CD14-positive monocyte (primary cell): ENCODE data around the gene GTF3C1. TPM values are rescaled to one million over a fixed set of nuclear protein-coding genes. Genes with fewer than 3 reads are reported as not detected.

Experiments used
- DNase-seq, 3 donors: peaks; one replicate each; pipeline ENCODE4 v3.0.0-alpha.2; 2011 to 2022
- H2AFZ ChIP-seq: 2 replicates; pipeline ENCODE4 v1.6.0; 2012; ENCODE audit warnings: mild to moderate bottlenecking, low read depth, low read length, inconsistent platforms; ENCODE audit not compliant: insufficient read depth, poor library complexity, severe bottlenecking
- H3K27ac ChIP-seq, 2 donors: 1 replicate in 1 of 2; 2 replicates in 1 of 2; pipeline ENCODE4 v1.5.1; 2012 to 2013; ENCODE audit warnings: low read length in 2 of 2, control low read depth in 1 of 2, inconsistent platforms in 1 of 2, low read depth in 1 of 2, mild to moderate bottlenecking in 1 of 2
- H3K27me3 ChIP-seq, 2 donors: one replicate each; pipeline versions ENCODE4 v1.6.0 to v1.6.1; 2011 to 2013; ENCODE audit warnings: low read length in 2 of 2; ENCODE audit not compliant: control insufficient read depth in 2 of 2, insufficient read depth in 2 of 2
- H3K36me3 ChIP-seq, 2 donors: replicated peaks in 1 of 2; 1 replicate in 1 of 2; 2 replicates in 1 of 2; pipeline versions ENCODE4 v1.5.1 to v1.6.1; 2012 to 2013; ENCODE audit warnings: low read length in 2 of 2, control low read depth in 1 of 2, inconsistent platforms in 1 of 2, mild to moderate bottlenecking in 1 of 2; ENCODE audit not compliant: insufficient read depth in 2 of 2, control insufficient read depth in 1 of 2
- H3K4me1 ChIP-seq, 2 donors: 1 replicate in 1 of 2; 2 replicates in 1 of 2; pipeline versions ENCODE4 v1.5.1 to v1.6.1; 2012 to 2013; ENCODE audit warnings: low read length in 2 of 2, control low read depth in 1 of 2, inconsistent platforms in 1 of 2, mild to moderate bottlenecking in 1 of 2, moderate library complexity in 1 of 2; ENCODE audit not compliant: insufficient read depth in 2 of 2, control insufficient read depth in 1 of 2
- H3K4me2 ChIP-seq: replicated peaks from 2 replicates; pipeline ENCODE3; 2012; ENCODE audit warnings: low read length, moderate library complexity, mild to moderate bottlenecking; ENCODE audit not compliant: poor library complexity, severe bottlenecking; ENCODE audit errors: extremely low read depth
- H3K4me3 ChIP-seq, 3 experiments: fragments of 200-600 bp in 1 of 3; sonication (generic) in 1 of 3; replicated peaks in 1 of 3; 1 replicate in 2 of 3; 2 replicates in 1 of 3; pipeline ENCODE4 v1.5.1; 2011 to 2013; ENCODE audit warnings: low read length in 3 of 3, mild to moderate bottlenecking in 3 of 3, control low read depth in 2 of 3, low read depth in 2 of 3, inconsistent platforms in 1 of 3, moderate library complexity in 1 of 3
- H3K79me2 ChIP-seq: 2 replicates; pipeline ENCODE4 v1.6.0; 2012; ENCODE audit warnings: mild to moderate bottlenecking, control low read depth, inconsistent platforms, low read length, moderate library complexity; ENCODE audit not compliant: insufficient read depth
- H3K9ac ChIP-seq: 2 replicates; pipeline ENCODE4 v1.6.0; 2017; ENCODE audit warnings: low read length, mild to moderate bottlenecking; ENCODE audit not compliant: insufficient read depth, poor library complexity, severe bottlenecking
- H3K9me3 ChIP-seq, 2 donors: replicated peaks in 1 of 2; 1 replicate in 1 of 2; 2 replicates in 1 of 2; pipeline versions ENCODE4 v1.5.1 to v1.6.1; 2012 to 2013; ENCODE audit warnings: low read length in 2 of 2, control low read depth in 1 of 2; ENCODE audit not compliant: control insufficient read depth in 1 of 2, insufficient read depth in 1 of 2
- H4K20me1 ChIP-seq: 2 replicates; pipeline ENCODE4 v1.6.0; 2012; ENCODE audit warnings: mild to moderate bottlenecking, low read length, control low read depth, moderate library complexity; ENCODE audit not compliant: insufficient read depth
- H3K27ac Mint-ChIP-seq, 7 donors: one replicate each; pipeline ENCODE4 v1.8.0; 2020; ENCODE audit warnings: mild to moderate bottlenecking in 7 of 7, mixed read lengths in 7 of 7, moderate library complexity in 6 of 7, inconsistent platforms in 2 of 7
- H3K27me3 Mint-ChIP-seq, 3 donors: one replicate each; pipeline ENCODE4 v1.8.0; 2021 to 2022; ENCODE audit warnings: low read depth in 3 of 3, mild to moderate bottlenecking in 3 of 3, mixed read lengths in 3 of 3, moderate library complexity in 3 of 3, inconsistent platforms in 1 of 3
- H3K36me3 Mint-ChIP-seq, 2 donors: one replicate each; pipeline ENCODE4 v1.8.0; 2020; ENCODE audit warnings: mixed read lengths in 2 of 2, inconsistent platforms in 1 of 2, mild to moderate bottlenecking in 1 of 2
- H3K4me1 Mint-ChIP-seq: one replicate; pipeline ENCODE4 v1.8.0; 2020; ENCODE audit warnings: mild to moderate bottlenecking, mixed read lengths
- H3K4me3 Mint-ChIP-seq, 2 donors: one replicate each; pipeline ENCODE4 v1.8.0; 2020; ENCODE audit warnings: mild to moderate bottlenecking in 2 of 2, mixed read lengths in 2 of 2, moderate library complexity in 1 of 2
- H3K9me3 Mint-ChIP-seq, 7 donors: one replicate each; pipeline ENCODE4 v1.8.0; 2020 to 2022; ENCODE audit warnings: mixed read lengths in 7 of 7, mild to moderate bottlenecking in 6 of 7, moderate library complexity in 6 of 7, inconsistent platforms in 2 of 7
- CTCF ChIP-seq: fragments of 200-600 bp; IDR thresholded peaks from one replicate; pipeline ENCODE4 v1.8.0; 2022; ENCODE audit warnings: antibody characterized with exemption, mild to moderate bottlenecking
- WGBS: methylation state at CpG from one replicate; pipeline ENCODE4 v1.1.5; 2013; ENCODE audit warnings: missing lambda C conversion rate; ENCODE audit not compliant: insufficient coverage; 5-methylcytosine and 5-hydroxymethylcytosine counted together
- intact Hi-C, 2 donors: fragments of 100-400 bp; cut with micrococcal nuclease; formaldehyde crosslinking; loops; one replicate each; pipeline versions ENCODE4 v1.15.0 to v1.15.1; 2023
- polyA plus RNA-seq, 3 donors: library from polyadenylated mRNA; depleted of rRNA in 1 of 3; unstranded in 2 of 3; stranded (reverse) in 1 of 3; fragments of 300-500 nt in 2 of 3; fragments of >200 nt in 1 of 3; fragmentation: Illumina TruSeq in 2 of 3; gene quantifications; 1 replicate in 2 of 3; 2 replicates in 1 of 3; pipeline ENCODE4 v1.2.3, GENCODE V29; 2012 to 2021

GTF3C1 gene
- polyA plus RNA-seq, 3 donors, result 7.0 to 22.0 (median 12.8) TPM

GRCh38 chr16:27598220-27598619 lies 48.5 kb upstream of the GTF3C1 start:
- Histone ChIP-seq H3K79me2 (no peaks in the 10 kb centered on the region), H3K4me2 (no peak overlapping the region), H3K36me3 (peaks cover 3 to 4% of the 10 kb centered on the region in 2 donors), H3K9ac (no peak overlapping the region), H3K9me3 (no peaks in the 10 kb centered on the region), H4K20me1 (no peaks in the 10 kb centered on the region), H3K27me3 (no peaks in the 10 kb centered on the region), H3K4me3 (no peak overlapping the region), H3K27ac (no peak overlapping the region), H3K4me1 (no peaks in the 10 kb centered on the region), H2AFZ (no peak overlapping the region)
- H3K9me3 Mint-ChIP-seq, result peaks cover 0 to 2% (median 0%) of the 10 kb centered on the region in 7 donors
- H3K4me1 Mint-ChIP-seq, result no peaks in the 10 kb centered on the region
- intact Hi-C loops, result no loop called here
- no peak for TF ChIP-seq CTCF
- peaks cover 12 to 17% of the 10 kb centered on the region in 2 donors for H3K36me3 Mint-ChIP-seq
- no peak overlapping the region for H3K27ac Mint-ChIP-seq
- WGBS, result 97% methylated on average over 5 of the region's 6 CpGs
- H3K27me3 Mint-ChIP-seq, result peaks cover 0 to 1% (median 0%) of the 10 kb centered on the region in 3 donors
- DNase-seq, result no peak
- H3K4me3 Mint-ChIP-seq, result no peak overlapping the region

- H3K27ac ChIP-seq, result no peak overlapping the region
- no peaks in the 10 kb centered on the region for H4K20me1 ChIP-seq
- no peak overlapping the region for H2AFZ ChIP-seq
- no peaks in the 10 kb centered on the region for H3K27me3 ChIP-seq
- no peak for DNase-seq
- WGBS, result 100% methylated on average over 1 of the region's 3 CpGs
- H3K36me3 ChIP-seq, result peaks cover 3 to 4% of the 10 kb centered on the region in 2 donors
- H3K4me3 ChIP-seq, result no peak overlapping the region
- H3K9ac ChIP-seq, result no peak overlapping the region
- TF ChIP-seq CTCF, result no peak
- H3K27me3 Mint-ChIP-seq, result no peaks in the 10 kb centered on the region
- no peaks in the 10 kb centered on the region for H3K4me1 Mint-ChIP-seq
- no peak overlapping the region for H3K4me3 Mint-ChIP-seq
- intact Hi-C loops, result no loop called here
- no peak overlapping the region for H3K4me2 ChIP-seq
- H3K36me3 Mint-ChIP-seq, result peaks cover 12 to 20% of the 10 kb centered on the region in 2 donors
- H3K27ac Mint-ChIP-seq, result no peak overlapping the region
- peaks cover 0 to 2% (median 0%) of the 10 kb centered on the region in 7 donors for H3K9me3 Mint-ChIP-seq
- no peaks in the 10 kb centered on the region for H3K9me3 ChIP-seq
- H3K79me2 ChIP-seq, result no peaks in the 10 kb centered on the region
- H3K4me1 ChIP-seq, result no peaks in the 10 kb centered on the region
Measured at GRCh38 chr16:27597361-27597760, 47.6 kb upstream of the GTF3C1 start.
